ENCODE measurements around the gene USP37.
"Not testable (repeated sequence)": the region's sequence is repeated elsewhere in the genome, so short reads cannot be mapped to it uniquely, and the experiment has no call there.

USP37 gene

GRCh38 chr2:218554225-218554624, 13.9 kb downstream of the USP37 start:
- not testable (repeated sequence) for DNase-seq

- peak; percentile 23 for DNase-seq
These were observed 20.2 kb downstream of the USP37 start for GRCh38 chr2:218547978-218548377.

GRCh38 chr2:218547511-218547910, 20.6 kb downstream of the USP37 start:
- DNase-seq, result no peak

- DNase-seq, result no peak
These were observed 22.1 kb downstream of the USP37 start for GRCh38 chr2:218546012-218546411.

GRCh38 chr2:218540015-218540414, 28.1 kb downstream of the USP37 start:
- no peak for DNase-seq

GRCh38 chr2:218536804-218537494, 31.2 kb downstream of the USP37 start:
- DNase-seq, result no peak

GRCh38 chr2:218529990-218530389, 38.2 kb downstream of the USP37 start:
- DNase-seq, result no peak

- not testable (repeated sequence) for DNase-seq
These were observed 39.7 kb downstream of the USP37 start for GRCh38 chr2:218528409-218528808.

- no peak for DNase-seq
These were observed 44.5 kb downstream of the USP37 start for GRCh38 chr2:218523651-218524050.

- no peak for DNase-seq
These were observed 49.3 kb downstream of the USP37 start for GRCh38 chr2:218518876-218519275.

GRCh38 chr2:218517434-218518206, 50.5 kb downstream of the USP37 start:
- DNase-seq, result no peak

GRCh38 chr2:218516614-218517013, 51.5 kb downstream of the USP37 start:
- no peak for DNase-seq

GRCh38 chr2:218513676-218514075, 54.5 kb downstream of the USP37 start:
- DNase-seq, result no peak

- DNase-seq, result no peak
These were observed 59.9 kb downstream of the USP37 start for GRCh38 chr2:218508299-218508698.

- no peak for DNase-seq
These were observed 62.3 kb downstream of the USP37 start for GRCh38 chr2:218505754-218506371.

GRCh38 chr2:218501665-218502064, 66.5 kb downstream of the USP37 start:
- DNase-seq, result no peak

- DNase-seq, result no peak
These were observed 67.6 kb downstream of the USP37 start for GRCh38 chr2:218500501-218501060.

GRCh38 chr2:218485986-218486667, 82.0 kb downstream of the USP37 start:
- DNase-seq, result no peak

- no peak for DNase-seq
These were observed 85.5 kb downstream of the USP37 start for GRCh38 chr2:218482651-218483050.

- no peak for DNase-seq
These were observed 88.6 kb downstream of the USP37 start for GRCh38 chr2:218479595-218479994.

- DNase-seq, result no peak
These were observed 89.6 kb downstream of the USP37 start for GRCh38 chr2:218478544-218478943.

- no peak for DNase-seq
These were observed 90.9 kb downstream of the USP37 start for GRCh38 chr2:218477247-218477646.

- no peak for DNase-seq
These were observed 91.5 kb downstream of the USP37 start for GRCh38 chr2:218476676-218477075.
